Measurements from ENCODE around the gene PLEKHA3.

Gene PLEKHA3

GRCh38 chr2:178473373-178473772 lies 6.9 kb upstream of the PLEKHA3 start:
- no peak for ATAC-seq (ENCODE audit: low read depth)
- no peak overlapping the region for H3K27ac Mint-ChIP-seq
- H3K9me3 Mint-ChIP-seq = no peaks in the 10 kb centered on the region
- peaks cover 2% of the 10 kb centered on the region for H3K4me1 Mint-ChIP-seq
- no peaks in the 10 kb centered on the region for H3K36me3 Mint-ChIP-seq
- H3K4me3 Mint-ChIP-seq = no peak overlapping the region
- H3K27me3 Mint-ChIP-seq = no peaks in the 10 kb centered on the region
- no peak for DNase-seq (ENCODE audit: low spot score in 2 of 2)

GRCh38 chr2:178473931-178474330 lies 6.3 kb upstream of the PLEKHA3 start:
- DNase-seq (ENCODE audit: low spot score in 2 of 2) = no peak
- Mint-ChIP-seq H3K9me3 (no peaks in the 10 kb centered on the region), H3K36me3 (no peaks in the 10 kb centered on the region), H3K27ac (no peak overlapping the region), H3K4me3 (no peak overlapping the region), H3K27me3 (no peaks in the 10 kb centered on the region), H3K4me1 (peaks cover 2% of the 10 kb centered on the region)
- no peak for ATAC-seq (ENCODE audit: low read depth)

GRCh38 chr2:178474560-178474959 lies 5.7 kb upstream of the PLEKHA3 start:
- H3K4me3 Mint-ChIP-seq = no peak overlapping the region
- no peaks in the 10 kb centered on the region for H3K27me3 Mint-ChIP-seq
- no peak for ATAC-seq (ENCODE audit: low read depth)
- DNase-seq (ENCODE audit: low spot score in 2 of 2) = no peak
- H3K4me1 Mint-ChIP-seq = peaks cover 2% of the 10 kb centered on the region
- H3K36me3 Mint-ChIP-seq = no peaks in the 10 kb centered on the region
- H3K27ac Mint-ChIP-seq = no peak overlapping the region
- H3K9me3 Mint-ChIP-seq = no peaks in the 10 kb centered on the region

GRCh38 chr2:178476477-178476876 lies 3.8 kb upstream of the PLEKHA3 start:
- no peak overlapping the region for H3K4me3 Mint-ChIP-seq
- H3K27me3 Mint-ChIP-seq = no peaks in the 10 kb centered on the region
- DNase-seq (ENCODE audit: low spot score in 2 of 2) = no peak
- no peak for ATAC-seq (ENCODE audit: low read depth)
- H3K27ac Mint-ChIP-seq = no peak overlapping the region
- no peaks in the 10 kb centered on the region for H3K36me3 Mint-ChIP-seq
- H3K4me1 Mint-ChIP-seq = peaks cover 9% of the 10 kb centered on the region
- H3K9me3 Mint-ChIP-seq = no peaks in the 10 kb centered on the region

- ATAC-seq (ENCODE audit: low read depth) = no peak
- no peaks in the 10 kb centered on the region for H3K27me3 Mint-ChIP-seq
- peak overlapping the region; percentile 97 for H3K4me3 Mint-ChIP-seq
- H3K36me3 Mint-ChIP-seq = no peaks in the 10 kb centered on the region
- H3K27ac Mint-ChIP-seq = peak overlapping the region; percentile 97
- no peaks in the 10 kb centered on the region for H3K9me3 Mint-ChIP-seq
- no peak for DNase-seq (ENCODE audit: low spot score in 2 of 2)
- H3K4me1 Mint-ChIP-seq = peaks cover 17% of the 10 kb centered on the region
These were observed 2.7 kb upstream of the PLEKHA3 start for GRCh38 chr2:178477443-178478129.

GRCh38 chr2:178478130-178478438 lies 2.2 kb upstream of the PLEKHA3 start:
- H3K36me3 Mint-ChIP-seq = no peaks in the 10 kb centered on the region
- peak; percentile 1 for ATAC-seq (ENCODE audit: low read depth)
- peak overlapping the region; percentile 97 for H3K27ac Mint-ChIP-seq
- peak overlapping the region; percentile 97 for H3K4me3 Mint-ChIP-seq
- no peak for DNase-seq (ENCODE audit: low spot score in 2 of 2)
- H3K27me3 Mint-ChIP-seq = no peaks in the 10 kb centered on the region
- H3K4me1 Mint-ChIP-seq = peaks cover 20% of the 10 kb centered on the region
- H3K9me3 Mint-ChIP-seq = no peaks in the 10 kb centered on the region

- no peaks in the 10 kb centered on the region for H3K9me3 Mint-ChIP-seq
- no peaks in the 10 kb centered on the region for H3K36me3 Mint-ChIP-seq
- peak; percentile 76 for ATAC-seq (ENCODE audit: low read depth)
- H3K27ac Mint-ChIP-seq = peak within 1 kb of the TSS; percentile 97
- no peaks in the 10 kb centered on the region for H3K27me3 Mint-ChIP-seq
- peak within 1 kb of the TSS; percentile 97 for H3K4me3 Mint-ChIP-seq
- H3K4me1 Mint-ChIP-seq = peaks cover 18% of the 10 kb centered on the region
- peak; percentile 68 to 73 for DNase-seq (ENCODE audit: low spot score in 2 of 2)
These were observed 1.6 kb upstream of the PLEKHA3 start, which contains the start of gene FKBP7 for GRCh38 chr2:178478439-178479274. Gene FKBP7 (minus strand): TSS chr2:178478600. CDS start chr2:178478499, 101 bp downstream.

GRCh38 chr2:178479275-178479616 lies 1.0 kb upstream of the PLEKHA3 start:
- H3K4me1 Mint-ChIP-seq = peaks cover 21% of the 10 kb centered on the region
- peak overlapping the region; percentile 97 for H3K27ac Mint-ChIP-seq
- H3K36me3 Mint-ChIP-seq = no peaks in the 10 kb centered on the region
- H3K4me3 Mint-ChIP-seq = peak overlapping the region; percentile 97
- ATAC-seq (ENCODE audit: low read depth) = no peak
- DNase-seq (ENCODE audit: low spot score in 2 of 2) = no peak
- H3K9me3 Mint-ChIP-seq = no peaks in the 10 kb centered on the region
- no peaks in the 10 kb centered on the region for H3K27me3 Mint-ChIP-seq

GRCh38 chr2:178479758-178480226 lies 465 bp upstream of the PLEKHA3 start:
- H3K4me1 Mint-ChIP-seq = peaks cover 24% of the 10 kb centered on the region
- no peaks in the 10 kb centered on the region for H3K27me3 Mint-ChIP-seq
- H3K36me3 Mint-ChIP-seq = no peaks in the 10 kb centered on the region
- no peaks in the 10 kb centered on the region for H3K9me3 Mint-ChIP-seq
- DNase-seq (ENCODE audit: low spot score in 2 of 2) (no peak), ATAC-seq (ENCODE audit: low read depth) (no peak)
- H3K27ac Mint-ChIP-seq = peak overlapping the region; percentile 97
- peak overlapping the region; percentile 97 for H3K4me3 Mint-ChIP-seq

- no peak for DNase-seq (ENCODE audit: low spot score in 2 of 2)
- no peaks in the 10 kb centered on the region for H3K9me3 Mint-ChIP-seq
- H3K27me3 Mint-ChIP-seq = no peaks in the 10 kb centered on the region
- peaks cover 34% of the 10 kb centered on the region for H3K4me1 Mint-ChIP-seq
- no peak for ATAC-seq (ENCODE audit: low read depth)
- H3K36me3 Mint-ChIP-seq = peaks cover 12% of the 10 kb centered on the region
- no peak overlapping the region for H3K27ac Mint-ChIP-seq
- peak overlapping the region; percentile 53 for H3K4me3 Mint-ChIP-seq
These were observed 2.2 kb downstream of the PLEKHA3 start for GRCh38 chr2:178482437-178482836.

GRCh38 chr2:178484245-178485041 lies 4.2 kb downstream of the PLEKHA3 start:
- no peak for ATAC-seq (ENCODE audit: low read depth)
- DNase-seq (ENCODE audit: low spot score in 2 of 2) = no peak
- no peaks in the 10 kb centered on the region for H3K9me3 Mint-ChIP-seq
- H3K27ac Mint-ChIP-seq = no peak overlapping the region
- H3K36me3 Mint-ChIP-seq = peaks cover 21% of the 10 kb centered on the region
- no peaks in the 10 kb centered on the region for H3K27me3 Mint-ChIP-seq
- peaks cover 41% of the 10 kb centered on the region for H3K4me1 Mint-ChIP-seq
- H3K4me3 Mint-ChIP-seq = no peak overlapping the region

- DNase-seq (ENCODE audit: low spot score in 2 of 2) (no peak), ATAC-seq (ENCODE audit: low read depth) (no peak)
- Mint-ChIP-seq H3K27ac (no peak overlapping the region), H3K36me3 (peaks cover 29% of the 10 kb centered on the region), H3K4me3 (no peak overlapping the region), H3K27me3 (no peaks in the 10 kb centered on the region), H3K9me3 (no peaks in the 10 kb centered on the region), H3K4me1 (peaks cover 41% of the 10 kb centered on the region)
These were observed 5.1 kb downstream of the PLEKHA3 start for GRCh38 chr2:178485356-178485755.

GRCh38 chr2:178491612-178492011 lies 11.4 kb downstream of the PLEKHA3 start:
- Mint-ChIP-seq H3K4me3 (no peak overlapping the region), H3K36me3 (peaks cover 41% of the 10 kb centered on the region), H3K27ac (peak overlapping the region; percentile 59), H3K9me3 (no peaks in the 10 kb centered on the region), H3K4me1 (peaks cover 11% of the 10 kb centered on the region), H3K27me3 (no peaks in the 10 kb centered on the region)
- DNase-seq (ENCODE audit: low spot score in 2 of 2) = no peak
- no peak for ATAC-seq (ENCODE audit: low read depth)

GRCh38 chr2:178496049-178496448 lies 15.8 kb downstream of the PLEKHA3 start:
- DNase-seq (ENCODE audit: low spot score in 2 of 2) (no peak), ATAC-seq (ENCODE audit: low read depth) (no peak)
- Mint-ChIP-seq H3K4me3 (no peak overlapping the region), H3K36me3 (peaks cover 32% of the 10 kb centered on the region), H3K27ac (no peak overlapping the region), H3K9me3 (no peaks in the 10 kb centered on the region), H3K27me3 (no peaks in the 10 kb centered on the region), H3K4me1 (peaks cover 6% of the 10 kb centered on the region)

Measured in memory B cell (primary cell).